Thoracic aorta (tissue), 2 donors: Measurements from ENCODE around the gene HNMT. TPM values are rescaled to one million over a fixed set of nuclear protein-coding genes. Genes with fewer than 3 reads are reported as not detected.

Source experiments
- ATAC-seq: fragments of 150-250 bp; one replicate; pipeline ENCODE4 v1.8.0; 2017; ENCODE audit warnings: low read depth; ENCODE audit not compliant: insufficient number of reproducible peaks, low FRiP score
- DNase-seq: peaks from one replicate; pipeline ENCODE4 v3.0.0-alpha.2; 2020; ENCODE audit warnings: low spot score
- H3K27ac ChIP-seq, 2 donors: fragments of 200-600 bp; sonication (generic); 1 replicate in 1 of 2; 2 replicates in 1 of 2; pipeline ENCODE4 v1.5.1; 2016; ENCODE audit warnings: mild to moderate bottlenecking in 2 of 2, moderate library complexity in 2 of 2
- H3K27me3 ChIP-seq: fragments of 200-600 bp; sonication (generic); replicated peaks from 2 replicates; pipeline ENCODE4 v1.6.0; 2016; ENCODE audit warnings: mild to moderate bottlenecking; ENCODE audit not compliant: insufficient read depth
- H3K36me3 ChIP-seq: fragments of 200-600 bp; sonication (generic); one replicate; pipeline ENCODE4 v1.5.1; 2016
- H3K4me1 ChIP-seq, 2 donors: fragments of 200-600 bp; sonication (generic); 1 replicate in 1 of 2; 2 replicates in 1 of 2; pipeline versions ENCODE4 v1.5.1 to v1.6.0; 2016; ENCODE audit warnings: low read depth in 2 of 2, mild to moderate bottlenecking in 1 of 2; ENCODE audit not compliant: control insufficient read depth in 1 of 2
- H3K4me3 ChIP-seq: fragments of 200-600 bp; sonication (generic); 2 replicates; pipeline ENCODE4 v1.5.1; 2016; ENCODE audit warnings: mild to moderate bottlenecking
- H3K9me3 ChIP-seq: fragments of 200-600 bp; sonication (generic); 2 replicates; pipeline ENCODE4 v1.5.1; 2016
- CTCF ChIP-seq: fragments of 200-600 bp; sonication (generic); IDR thresholded peaks from one replicate; pipeline ENCODE4 v1.5.1; 2019; ENCODE audit warnings: antibody characterized with exemption
- total RNA-seq, 2 donors: library from RNA; depleted of rRNA; stranded (reverse); fragments of >200 nt; gene quantifications; one replicate each; pipeline versions ENCODE4 v1.1.0 to v1.2.3, GENCODE V29; 2016

HNMT gene
- total RNA-seq, 2 donors from 2014 or later = 57.0 to 67.2 TPM

- peaks cover 7% of the 10 kb centered on the region in 2 donors for H3K4me1 ChIP-seq
- no peaks in the 10 kb centered on the region for H3K36me3 ChIP-seq
- ATAC-seq = peak; percentile 36
- no peaks in the 10 kb centered on the region for H3K9me3 ChIP-seq
- no peak for TF ChIP-seq CTCF
- DNase-seq = no peak
- H3K4me3 ChIP-seq = no peak overlapping the region
- H3K27ac ChIP-seq = no peak overlapping the region
- H3K27me3 ChIP-seq = no peaks in the 10 kb centered on the region
Measured at GRCh38 chr2:138059487-138060300, 95.4 kb downstream of the HNMT start.

GRCh38 chr2:138060301-138060635 lies 96.0 kb downstream of the HNMT start:
- Histone ChIP-seq H3K36me3 (no peaks in the 10 kb centered on the region), H3K4me1 (peaks cover 7% of the 10 kb centered on the region in 2 donors), H3K9me3 (no peaks in the 10 kb centered on the region), H3K27me3 (no peaks in the 10 kb centered on the region), H3K27ac (no peak overlapping the region), H3K4me3 (no peak overlapping the region)
- no peak for ATAC-seq
- TF ChIP-seq CTCF = no peak
- DNase-seq = peak; percentile 3

- H3K27ac ChIP-seq = no peak overlapping the region
- no peaks in the 10 kb centered on the region for H3K36me3 ChIP-seq
- ATAC-seq = no peak
- no peak overlapping the region for H3K4me3 ChIP-seq
- no peak for TF ChIP-seq CTCF
- DNase-seq = no peak
- no peaks in the 10 kb centered on the region for H3K9me3 ChIP-seq
- H3K27me3 ChIP-seq = no peaks in the 10 kb centered on the region
- peaks cover 7% of the 10 kb centered on the region in 2 donors for H3K4me1 ChIP-seq
Measured at GRCh38 chr2:138061961-138062360, 97.7 kb downstream of the HNMT start.

- ATAC-seq (no peak), DNase-seq (no peak)
- TF ChIP-seq CTCF = no peak
- Histone ChIP-seq H3K36me3 (no peaks in the 10 kb centered on the region), H3K27ac (no peak overlapping the region), H3K9me3 (no peaks in the 10 kb centered on the region), H3K4me1 (peaks cover 7% of the 10 kb centered on the region in 2 donors), H3K4me3 (no peak overlapping the region), H3K27me3 (no peaks in the 10 kb centered on the region)
Measured at GRCh38 chr2:138063181-138063580, 98.9 kb downstream of the HNMT start.
